ENCODE data around the gene CLEC19A.

DNA sequence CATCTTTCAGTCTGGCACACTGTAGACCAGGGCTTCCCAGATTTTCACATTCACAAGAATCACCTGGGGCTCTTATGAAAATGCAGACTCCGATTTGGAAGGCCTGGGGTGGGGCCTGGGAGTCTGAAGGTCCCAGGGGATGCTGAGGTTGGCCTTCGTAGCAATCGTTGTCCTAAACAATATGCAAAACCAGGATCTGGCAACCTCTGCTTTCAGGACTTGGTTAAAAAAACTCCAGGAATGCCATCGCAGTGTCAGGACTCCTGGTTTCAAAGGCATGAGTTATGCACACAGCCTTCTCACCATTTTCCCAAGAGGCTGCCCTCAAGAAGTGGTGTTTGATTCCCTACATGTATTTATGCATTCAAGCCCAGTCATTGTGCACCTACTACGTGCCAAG, 6.7 kb downstream of the CLEC19A start:
- no peak for TF ChIP-seq EZH2 (IDR thresholded peaks at IDR 0.05)
- TF ChIP-seq, protein P1, sequence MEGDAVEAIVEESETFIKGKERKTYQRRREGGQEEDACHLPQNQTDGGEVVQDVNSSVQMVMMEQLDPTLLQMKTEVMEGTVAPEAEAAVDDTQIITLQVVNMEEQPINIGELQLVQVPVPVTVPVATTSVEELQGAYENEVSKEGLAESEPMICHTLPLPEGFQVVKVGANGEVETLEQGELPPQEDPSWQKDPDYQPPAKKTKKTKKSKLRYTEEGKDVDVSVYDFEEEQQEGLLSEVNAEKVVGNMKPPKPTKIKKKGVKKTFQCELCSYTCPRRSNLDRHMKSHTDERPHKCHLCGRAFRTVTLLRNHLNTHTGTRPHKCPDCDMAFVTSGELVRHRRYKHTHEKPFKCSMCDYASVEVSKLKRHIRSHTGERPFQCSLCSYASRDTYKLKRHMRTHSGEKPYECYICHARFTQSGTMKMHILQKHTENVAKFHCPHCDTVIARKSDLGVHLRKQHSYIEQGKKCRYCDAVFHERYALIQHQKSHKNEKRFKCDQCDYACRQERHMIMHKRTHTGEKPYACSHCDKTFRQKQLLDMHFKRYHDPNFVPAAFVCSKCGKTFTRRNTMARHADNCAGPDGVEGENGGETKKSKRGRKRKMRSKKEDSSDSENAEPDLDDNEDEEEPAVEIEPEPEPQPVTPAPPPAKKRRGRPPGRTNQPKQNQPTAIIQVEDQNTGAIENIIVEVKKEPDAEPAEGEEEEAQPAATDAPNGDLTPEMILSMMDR (IDR thresholded peaks at IDR 0.05): no peak
